ENCODE measurements around the gene UVRAG.
"Not testable (repeated sequence)": the region's sequence is repeated elsewhere in the genome, so short reads cannot be mapped to it uniquely, and the experiment has no call there.

UVRAG gene

GRCh38 chr11:75850787-75851186 lies 35.8 kb downstream of the UVRAG start:
- DNase-seq = no peak

DNA sequence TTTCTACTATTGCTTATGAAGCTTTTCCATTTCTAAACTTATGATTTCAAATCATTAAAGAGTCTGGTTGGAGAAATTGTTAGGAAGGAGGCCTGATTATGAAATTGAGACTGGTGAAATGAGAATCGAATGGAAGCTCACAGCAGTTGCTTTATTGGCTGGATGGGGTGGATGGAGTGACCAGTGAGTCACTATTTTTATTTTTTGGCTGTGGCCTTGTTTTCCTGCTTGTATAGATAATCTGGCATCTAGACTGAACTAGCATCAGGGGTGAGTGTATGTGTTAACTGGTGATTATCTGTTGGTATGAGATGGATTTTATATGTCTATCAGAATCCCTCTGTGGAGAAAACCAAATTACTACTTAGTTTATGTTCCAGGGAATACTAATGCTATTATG lies 36.2 kb downstream of the UVRAG start:
- peak; percentile 34 for DNase-seq

GRCh38 chr11:75852406-75853017 lies 37.5 kb downstream of the UVRAG start:
- no peak for DNase-seq

GRCh38 chr11:75853563-75853962 lies 38.6 kb downstream of the UVRAG start:
- DNase-seq = not testable (repeated sequence)

- DNase-seq = no peak
Measured at GRCh38 chr11:75853971-75854370, 39.0 kb downstream of the UVRAG start.

GRCh38 chr11:75855206-75855605 lies 40.2 kb downstream of the UVRAG start:
- DNase-seq = no peak

DNA sequence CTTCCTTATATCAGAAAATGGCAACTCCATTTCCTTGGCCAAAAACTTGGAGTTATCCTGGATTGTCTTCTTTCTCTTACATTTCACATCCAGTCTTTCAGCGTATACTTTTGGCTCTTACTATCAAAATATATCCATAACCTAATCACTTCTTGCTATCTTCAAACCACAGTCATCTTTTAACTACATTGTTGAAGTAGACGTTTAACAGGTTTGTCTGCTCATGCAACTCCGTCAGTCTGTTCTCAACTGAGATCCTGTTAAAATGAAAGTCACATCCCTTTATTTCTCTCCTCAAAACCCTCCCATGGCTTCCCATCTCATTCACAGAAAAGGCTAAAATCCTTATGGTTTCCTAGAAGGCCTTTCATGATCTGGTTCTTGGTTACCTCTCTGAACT lies 41.9 kb downstream of the UVRAG start:
- DNase-seq = no peak

- DNase-seq = no peak
Measured at GRCh38 chr11:75858042-75858441, 43.0 kb downstream of the UVRAG start.

GRCh38 chr11:75858613-75859012 lies 43.6 kb downstream of the UVRAG start:
- DNase-seq = peak; percentile 40

DNA sequence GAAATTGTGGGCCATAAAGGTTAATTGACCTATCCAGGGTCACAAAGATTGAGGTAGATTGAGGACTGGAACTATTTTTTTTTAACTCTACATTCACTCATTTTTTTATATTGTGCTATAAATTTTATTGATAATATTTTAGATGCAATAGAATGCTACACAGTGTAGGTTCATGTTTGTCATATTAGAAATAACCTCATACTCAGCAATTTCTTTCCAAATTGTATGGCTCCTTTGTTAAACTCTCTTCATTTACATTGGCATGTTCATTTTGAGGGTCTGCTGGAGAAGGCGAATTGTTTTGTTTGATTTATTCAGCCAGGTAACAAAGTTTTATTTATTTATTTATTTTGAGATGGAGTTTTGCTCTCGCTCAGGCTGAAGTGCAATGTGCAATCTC lies 44.6 kb downstream of the UVRAG start:
- no peak for DNase-seq

- DNase-seq = no peak
Measured at GRCh38 chr11:75862437-75862836, 47.4 kb downstream of the UVRAG start.

- DNase-seq = peak; percentile 39
Measured at GRCh38 chr11:75867778-75868374, 52.9 kb downstream of the UVRAG start.

DNA sequence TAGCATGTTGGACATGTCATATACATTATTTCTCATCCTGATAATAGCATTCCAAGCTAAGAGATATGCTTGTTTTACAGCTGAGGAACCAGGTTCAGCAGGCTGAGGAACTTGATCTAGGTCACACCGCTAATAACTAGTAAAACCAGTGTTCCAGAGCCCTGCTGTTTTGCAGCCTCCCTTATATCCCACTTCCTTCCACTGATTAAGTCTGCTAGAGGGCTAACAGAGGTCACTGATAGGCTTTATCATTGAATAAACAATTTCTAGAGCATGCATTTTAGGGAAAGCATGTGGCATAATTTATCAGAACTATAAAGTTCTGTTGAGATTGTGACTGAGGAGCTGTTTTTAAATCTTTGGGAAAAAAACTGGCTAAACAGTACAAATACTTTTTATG lies 54.0 kb downstream of the UVRAG start:
- DNase-seq = no peak

- DNase-seq = no peak
Measured at GRCh38 chr11:75869661-75870455, 54.8 kb downstream of the UVRAG start.

DNA sequence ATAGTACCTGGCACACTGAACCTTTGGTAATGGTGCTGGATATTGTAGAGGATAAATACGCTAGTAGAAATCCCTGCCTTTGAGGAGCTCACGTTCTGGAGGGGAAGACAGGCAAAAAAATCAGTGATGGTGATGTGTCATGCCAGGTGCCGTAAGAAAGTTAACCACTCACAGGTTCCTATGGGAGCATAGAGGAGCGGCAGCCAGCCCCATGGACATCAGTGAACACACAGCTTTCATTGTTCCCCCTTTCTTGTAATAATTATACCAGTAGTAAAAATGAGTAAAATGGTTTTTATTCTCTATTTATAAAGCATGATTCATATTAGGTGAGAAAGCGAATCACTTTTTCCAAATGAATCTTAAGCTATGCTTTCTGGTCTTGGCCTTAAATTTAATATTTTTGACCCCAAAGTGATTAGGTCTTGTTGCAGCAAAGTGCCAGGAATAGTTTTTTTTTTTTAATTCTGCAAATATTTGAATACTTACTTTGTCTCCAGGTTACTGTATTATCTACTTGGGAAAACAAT lies 57.9 kb downstream of the UVRAG start:
- DNase-seq = no peak

DNA sequence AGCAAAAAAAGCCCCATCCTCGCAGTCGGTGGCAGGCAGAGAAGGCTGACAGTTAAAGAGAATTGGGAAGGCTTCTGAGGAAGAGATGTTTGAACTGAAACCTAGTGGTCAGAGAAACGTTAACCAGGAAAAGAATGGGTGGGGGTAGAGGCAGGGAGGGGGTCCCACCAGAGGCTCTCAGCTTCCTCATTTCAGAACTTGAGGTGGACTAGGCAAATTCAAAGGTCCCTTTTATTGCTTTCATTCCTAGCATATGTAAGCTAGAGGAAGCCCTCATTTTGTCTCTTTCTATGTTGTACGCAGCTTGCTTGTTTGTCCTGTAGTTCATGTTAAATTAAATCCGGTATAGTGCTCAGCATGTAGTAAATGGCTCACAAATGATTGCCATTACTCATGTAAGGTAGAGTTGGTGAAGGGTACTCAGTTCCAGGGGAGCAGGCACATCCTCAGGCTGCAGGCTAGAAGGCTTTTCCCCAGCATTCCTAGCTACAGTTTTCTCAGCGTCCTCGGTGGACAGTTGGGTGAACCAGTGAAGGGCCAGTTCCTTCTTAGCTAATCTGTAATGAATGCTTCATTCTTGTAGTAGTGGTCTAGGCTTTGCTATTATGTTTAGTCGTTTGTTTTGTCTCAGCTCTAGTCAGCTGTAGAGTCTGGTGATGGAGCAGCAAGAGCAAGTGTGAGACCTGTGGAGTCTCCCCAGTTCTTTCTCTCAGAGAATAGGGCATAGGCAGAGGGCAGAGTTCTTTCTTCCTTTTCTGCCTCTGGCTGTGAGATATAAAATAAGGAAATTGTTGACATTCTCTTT lies 58.6 kb downstream of the UVRAG start:
- DNase-seq = no peak

- DNase-seq = no peak
Measured at GRCh38 chr11:75874684-75875341, 59.8 kb downstream of the UVRAG start.

GRCh38 chr11:75877327-75877726 lies 62.3 kb downstream of the UVRAG start:
- not testable (repeated sequence) for DNase-seq

DNA sequence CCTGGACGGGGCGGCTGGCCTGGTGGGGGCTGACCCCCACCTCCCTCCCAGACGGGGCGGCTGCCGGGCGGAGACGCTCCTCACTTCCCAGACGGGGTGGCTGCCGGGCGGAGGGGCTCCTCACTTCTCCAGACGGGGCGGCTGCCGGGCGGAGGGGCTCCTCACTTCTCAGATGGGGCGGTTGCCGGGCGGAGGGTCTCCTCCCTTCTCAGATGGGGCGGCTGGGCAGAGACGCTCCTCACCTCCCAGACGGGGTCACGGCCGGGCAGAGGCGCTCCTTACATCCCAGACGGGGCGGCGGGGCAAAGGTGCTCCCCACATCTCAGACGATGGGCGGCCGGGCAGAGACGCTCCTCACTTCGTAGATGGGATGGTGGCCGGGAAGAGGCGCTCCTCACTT lies 62.9 kb downstream of the UVRAG start:
- not testable (repeated sequence) for DNase-seq

GRCh38 chr11:75878933-75879332 lies 63.9 kb downstream of the UVRAG start:
- DNase-seq = no peak

DNA sequence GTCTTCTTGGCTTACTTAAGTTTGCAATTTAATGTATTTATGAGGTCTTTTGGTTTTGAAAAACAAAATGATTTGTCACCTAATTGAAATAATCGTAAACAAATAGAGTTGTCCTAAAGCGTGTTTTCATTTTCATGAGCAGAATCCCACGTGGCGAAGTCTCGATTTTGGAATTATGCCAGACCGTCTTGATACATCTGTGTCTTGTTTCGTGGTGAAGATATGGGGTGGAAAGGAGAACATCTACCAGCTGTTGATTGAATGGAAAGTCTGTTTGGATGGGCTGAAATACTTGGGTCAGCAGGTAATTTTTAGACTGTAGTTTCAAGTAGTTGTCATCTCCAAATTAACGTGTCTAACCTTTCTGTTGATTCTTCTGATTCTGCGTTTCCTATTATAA lies 64.7 kb downstream of the UVRAG start:
- no peak for DNase-seq

GRCh38 chr11:75880343-75880742 lies 65.3 kb downstream of the UVRAG start:
- not testable (repeated sequence) for DNase-seq

DNA sequence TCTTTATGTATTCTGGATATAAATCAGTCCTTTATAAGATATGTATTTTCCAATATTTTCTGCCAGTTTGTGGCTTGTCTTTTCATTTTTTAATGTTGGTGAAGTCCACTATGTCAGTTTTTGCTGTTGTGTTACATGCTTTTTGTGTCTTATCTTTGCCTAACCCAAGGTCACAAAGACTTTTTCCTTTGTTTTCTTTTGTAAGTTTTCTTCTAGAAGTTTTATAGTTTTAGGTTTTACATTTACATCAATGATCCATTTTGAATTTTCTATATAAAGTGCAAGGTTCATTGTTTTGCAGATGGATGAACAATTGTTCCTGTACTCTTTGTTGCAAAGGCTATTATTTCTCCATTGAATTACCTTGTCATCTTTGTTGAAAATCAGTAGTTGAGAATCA lies 69.3 kb downstream of the UVRAG start:
- no peak for DNase-seq

Measured in HCEC 1CT (cell line).